ENCODE data around the gene CLCN6.

Gene CLCN6

GRCh38 chr1:11780380-11781147 is 25.4 kb upstream of the CLCN6 start:
- no peak for DNase-seq

GRCh38 chr1:11781297-11781696 is 24.7 kb upstream of the CLCN6 start:
- no peak for DNase-seq

GRCh38 chr1:11782127-11782708 is 23.8 kb upstream of the CLCN6 start:
- no peak for DNase-seq

GRCh38 chr1:11783556-11783955 is 22.4 kb upstream of the CLCN6 start:
- no peak for DNase-seq

- DNase-seq, result no peak
Observed at GRCh38 chr1:11784256-11784992, 21.6 kb upstream of the CLCN6 start.

- DNase-seq, result peak; percentile 47
Observed at GRCh38 chr1:11784993-11785769, 20.8 kb upstream of the CLCN6 start.

GRCh38 chr1:11786168-11786567 is 19.8 kb upstream of the CLCN6 start:
- no peak for DNase-seq

GRCh38 chr1:11787251-11787803 is 18.7 kb upstream of the CLCN6 start:
- no peak for DNase-seq

GRCh38 chr1:11787804-11788436 is 18.1 kb upstream of the CLCN6 start:
- DNase-seq, result no peak

- DNase-seq, result no peak
Observed at GRCh38 chr1:11788549-11789053, 17.4 kb upstream of the CLCN6 start.

- no peak for DNase-seq
Observed at GRCh38 chr1:11789126-11790067, 16.6 kb upstream of the CLCN6 start.

- DNase-seq, result no peak
Observed at GRCh38 chr1:11790101-11790879, 15.7 kb upstream of the CLCN6 start.

- DNase-seq, result no peak
Observed at GRCh38 chr1:11790880-11791715, 14.9 kb upstream of the CLCN6 start.

GRCh38 chr1:11792106-11792505 is 13.9 kb upstream of the CLCN6 start:
- DNase-seq, result no peak

- no peak for DNase-seq
Observed at GRCh38 chr1:11793819-11794218, 12.2 kb upstream of the CLCN6 start.

GRCh38 chr1:11794446-11795237 is 11.3 kb upstream of the CLCN6 start:
- no peak for DNase-seq

GRCh38 chr1:11795238-11795890 is 10.6 kb upstream of the CLCN6 start:
- no peak for DNase-seq
